Mesenchymal stem cell (in vitro differentiated cells and primary cell): Measurements from ENCODE around the gene LTO1.

Source experiments
- DNase-seq: peaks from one replicate; pipeline ENCODE4 v3.0.0-alpha.2; 2013
- H2AFZ ChIP-seq: one replicate; pipeline ENCODE4 v1.6.1; 2013; ENCODE audit warnings: low read depth, mild to moderate bottlenecking, control low read depth, inconsistent platforms, low read length, moderate library complexity
- H2AK5ac ChIP-seq: 2 replicates; pipeline ENCODE4 v1.6.1; 2013; ENCODE audit warnings: low read length, moderate library complexity, mild to moderate bottlenecking, inconsistent platforms; ENCODE audit not compliant: severe bottlenecking
- H2BK120ac ChIP-seq: one replicate; pipeline ENCODE4 v1.6.1; 2013; ENCODE audit warnings: low read depth, mild to moderate bottlenecking, inconsistent platforms, low read length, moderate library complexity
- H2BK12ac ChIP-seq, 2 experiments: one replicate each; pipeline ENCODE4 v1.6.1; 2013; ENCODE audit warnings: inconsistent platforms in 2 of 2, low read length in 2 of 2, mild to moderate bottlenecking in 2 of 2, moderate library complexity in 2 of 2, control low read depth in 1 of 2
- H2BK15ac ChIP-seq: one replicate; pipeline ENCODE4 v1.6.1; 2013; ENCODE audit warnings: mild to moderate bottlenecking, low read depth, inconsistent platforms; ENCODE audit not compliant: poor library complexity, severe bottlenecking
- H2BK5ac ChIP-seq: 2 replicates; pipeline ENCODE4 v1.6.1; 2013; ENCODE audit warnings: low read depth, mild to moderate bottlenecking, low read length, control low read depth, inconsistent platforms; ENCODE audit not compliant: poor library complexity, severe bottlenecking
- H3K14ac ChIP-seq, 2 experiments: one replicate each; pipeline ENCODE4 v1.6.1; 2013; ENCODE audit warnings: inconsistent platforms in 2 of 2, low read length in 2 of 2, control low read depth in 1 of 2, mild to moderate bottlenecking in 1 of 2, moderate library complexity in 1 of 2
- H3K18ac ChIP-seq, 2 experiments: one replicate each; pipeline ENCODE4 v1.6.1; 2013; ENCODE audit warnings: inconsistent platforms in 2 of 2, low read length in 2 of 2, control low read depth in 1 of 2, low read depth in 1 of 2, mild to moderate bottlenecking in 1 of 2
- H3K23ac ChIP-seq, 2 experiments: one replicate each; pipeline ENCODE4 v1.6.1; 2013; ENCODE audit warnings: inconsistent platforms in 2 of 2, low read length in 2 of 2, mild to moderate bottlenecking in 2 of 2, moderate library complexity in 2 of 2, control low read depth in 1 of 2
- H3K27ac ChIP-seq: 2 replicates; pipeline ENCODE4 v1.5.1; 2013; ENCODE audit warnings: mild to moderate bottlenecking, moderate library complexity, low read length, control low read depth, inconsistent platforms; ENCODE audit not compliant: poor library complexity, severe bottlenecking
- H3K27me3 ChIP-seq, 2 experiments: 2 replicates each; pipeline versions ENCODE4 v1.6.1 to v1.7.0; 2013; ENCODE audit warnings: low read length in 2 of 2, mild to moderate bottlenecking in 2 of 2, moderate library complexity in 2 of 2, control low read depth in 1 of 2, inconsistent platforms in 1 of 2; ENCODE audit not compliant: control insufficient read depth in 1 of 2, insufficient read depth in 1 of 2
- H3K36me3 ChIP-seq, 2 experiments: 2 replicates each; pipeline versions ENCODE4 v1.6.1 to v1.7.0; 2013; ENCODE audit warnings: low read length in 2 of 2, control low read depth in 1 of 2, inconsistent platforms in 1 of 2, low read depth in 1 of 2, mild to moderate bottlenecking in 1 of 2; ENCODE audit not compliant: insufficient read depth in 2 of 2, control insufficient read depth in 1 of 2
- H3K4ac ChIP-seq, 2 experiments: one replicate each; pipeline ENCODE4 v1.6.1; 2013; ENCODE audit warnings: inconsistent platforms in 2 of 2, low read length in 2 of 2, mild to moderate bottlenecking in 2 of 2, moderate library complexity in 2 of 2, control low read depth in 1 of 2, low read depth in 1 of 2
- H3K4me1 ChIP-seq: 2 replicates; pipeline ENCODE4 v1.6.1; 2013; ENCODE audit warnings: low read depth, low read length, control low read depth; ENCODE audit not compliant: control insufficient read depth, insufficient read depth
- H3K4me2 ChIP-seq: 2 replicates; pipeline ENCODE4 v1.6.1; 2013; ENCODE audit warnings: low read length, mild to moderate bottlenecking, inconsistent platforms; ENCODE audit not compliant: poor library complexity, severe bottlenecking
- H3K4me3 ChIP-seq, 2 experiments: 2 replicates each; pipeline versions ENCODE4 v1.5.1 to v1.7.0; 2013; ENCODE audit warnings: low read length in 2 of 2, mild to moderate bottlenecking in 2 of 2, control low read depth in 1 of 2, low read depth in 1 of 2; ENCODE audit not compliant: insufficient read depth in 1 of 2
- H3K79me1 ChIP-seq: replicated peaks from 2 replicates; pipeline ENCODE4 v1.6.1; 2013; ENCODE audit warnings: mild to moderate bottlenecking, control low read depth, low read length, inconsistent platforms; ENCODE audit not compliant: poor library complexity, severe bottlenecking
- H3K9ac ChIP-seq: 2 replicates; pipeline ENCODE4 v1.7.0; 2013; ENCODE audit warnings: mild to moderate bottlenecking, low read length, moderate library complexity
- H3K9me3 ChIP-seq: 2 replicates; pipeline ENCODE4 v1.7.0; 2013; ENCODE audit warnings: mild to moderate bottlenecking, low read length; ENCODE audit not compliant: control insufficient read depth
- H4K8ac ChIP-seq: one replicate; pipeline ENCODE4 v1.6.1; 2013; ENCODE audit warnings: inconsistent platforms, mild to moderate bottlenecking, low read length, moderate library complexity
- H4K91ac ChIP-seq: one replicate; pipeline ENCODE4 v1.6.1; 2013; ENCODE audit warnings: mild to moderate bottlenecking, low read length, inconsistent platforms
- WGBS: methylation state at CpG from one replicate; pipeline ENCODE4 v1.1.7; 2013; ENCODE audit warnings: mixed read lengths; 5-methylcytosine and 5-hydroxymethylcytosine counted together

The LTO1 gene

GRCh38 chr11:69657911-69658625 lies 17.1 kb downstream of the LTO1 start:
- Histone ChIP-seq H3K79me1 (no peaks in the 10 kb centered on the region), H3K23ac (no peak overlapping the region), H3K27ac (no peak overlapping the region), H4K91ac (peak overlapping the region; percentile 49), H2BK15ac (no peak overlapping the region), H3K36me3 (peaks cover 21 to 28% of the 10 kb centered on the region in 2 experiments), H3K4me1 (peaks cover 19% of the 10 kb centered on the region), H3K14ac (peak overlapping the region in 1 of 2 experiments; percentile 71), H2AFZ (peak overlapping the region; percentile 29), H2BK120ac (no peak overlapping the region), H3K9me3 (no peaks in the 10 kb centered on the region), H3K27me3 (no peaks in the 10 kb centered on the region), H3K4me3 (peak overlapping the region in 1 of 2 experiments; percentile 4), H3K4me2 (no peak overlapping the region), H2BK12ac (peak overlapping the region in 1 of 2 experiments; percentile 37), H3K18ac (peak overlapping the region; percentile 45 to 68), H2AK5ac (no peak overlapping the region), H3K9ac (no peak overlapping the region), H2BK5ac (no peak overlapping the region), H4K8ac (peak overlapping the region; percentile 70), H3K4ac (peak overlapping the region; percentile 15 to 47)
- WGBS = 48% methylated on average over 27 of the region's 27 CpGs
- DNase-seq = peak; percentile 48

- Histone ChIP-seq H2AK5ac (no peak overlapping the region), H3K14ac (no peak overlapping the region), H3K27me3 (no peaks in the 10 kb centered on the region), H3K4ac (peak overlapping the region in 1 of 2 experiments; percentile 15), H2BK120ac (no peak overlapping the region), H2BK12ac (peak overlapping the region in 1 of 2 experiments; percentile 19), H3K4me2 (no peak overlapping the region), H2BK5ac (no peak overlapping the region), H3K4me3 (no peak overlapping the region), H2BK15ac (no peak overlapping the region), H3K4me1 (peaks cover 17% of the 10 kb centered on the region), H3K18ac (peak overlapping the region in 1 of 2 experiments; percentile 55), H3K27ac (no peak overlapping the region), H3K79me1 (no peaks in the 10 kb centered on the region), H4K8ac (peak overlapping the region; percentile 70), H4K91ac (peak overlapping the region; percentile 14), H3K36me3 (peaks cover 22 to 27% of the 10 kb centered on the region in 2 experiments), H3K9me3 (no peaks in the 10 kb centered on the region), H3K9ac (no peak overlapping the region), H3K23ac (no peak overlapping the region), H2AFZ (no peak overlapping the region)
- 95% methylated on average over 14 of the region's 14 CpGs for WGBS
- DNase-seq = no peak
Measured at GRCh38 chr11:69657456-69657910, 17.7 kb downstream of the LTO1 start.

GRCh38 chr11:69656536-69657455 lies 18.4 kb downstream of the LTO1 start:
- H3K4me1 ChIP-seq = peaks cover 17% of the 10 kb centered on the region
- no peak for DNase-seq
- no peaks in the 10 kb centered on the region for H3K27me3 ChIP-seq
- peak overlapping the region in 1 of 2 experiments; percentile 32 for H3K18ac ChIP-seq
- H2AK5ac ChIP-seq = no peak overlapping the region
- H3K4ac ChIP-seq = no peak overlapping the region
- H3K9ac ChIP-seq = no peak overlapping the region
- no peak overlapping the region for H4K8ac ChIP-seq
- WGBS = 95% methylated on average over 20 of the region's 20 CpGs
- no peak overlapping the region for H3K23ac ChIP-seq
- no peaks in the 10 kb centered on the region for H3K79me1 ChIP-seq
- peak overlapping the region in 1 of 2 experiments; percentile 19 for H2BK12ac ChIP-seq
- H3K4me2 ChIP-seq = no peak overlapping the region
- no peak overlapping the region for H2BK120ac ChIP-seq
- no peak overlapping the region for H2BK5ac ChIP-seq
- H2BK15ac ChIP-seq = no peak overlapping the region
- no peak overlapping the region for H2AFZ ChIP-seq
- H3K36me3 ChIP-seq = peaks cover 29% of the 10 kb centered on the region in 2 experiments
- H4K91ac ChIP-seq = peak overlapping the region; percentile 61
- no peak overlapping the region for H3K14ac ChIP-seq
- H3K27ac ChIP-seq = no peak overlapping the region
- no peaks in the 10 kb centered on the region for H3K9me3 ChIP-seq
- no peak overlapping the region for H3K4me3 ChIP-seq
